CD4-positive, alpha-beta memory T cell (primary cell): Measurements from ENCODE around the gene PRKCQ. TPM values are rescaled to one million over a fixed set of nuclear protein-coding genes. Genes with fewer than 3 reads are reported as not detected.
A peak's percentile ranks its signal among the peaks of the same experiment; 100 is the strongest.

Experiments
- CTCF ChIA-PET: fragments of 350-600 bp; sonication (Branson Sonifier 250); formaldehyde crosslinking; loops from one replicate; lab custom pipeline; 2021; ENCODE audit warnings: inconsistent platforms; ENCODE audit not compliant: partially characterized antibody; lab: Charles Lee
- POLR2A ChIA-PET: fragments of 350-600 bp; sonication (Branson Sonifier 250); formaldehyde crosslinking; loops from one replicate; lab custom pipeline; 2021; ENCODE audit not compliant: partially characterized antibody; lab: Charles Lee
- DNase-seq, 5 donors: peaks; one replicate each; pipeline versions ENCODE4 v3.0.0 to v3.0.0-alpha.2; 2020 to 2022; ENCODE audit warnings: mixed read lengths in 1 of 5
- H3K27ac ChIP-seq: one replicate; pipeline ENCODE4 v1.7.0; 2013; ENCODE audit warnings: low read depth, low read length
- H3K27me3 ChIP-seq: 2 replicates; pipeline ENCODE4 v1.7.0; 2013; ENCODE audit warnings: mild to moderate bottlenecking, low read length, moderate library complexity; ENCODE audit not compliant: insufficient read depth
- H3K36me3 ChIP-seq: 2 replicates; pipeline ENCODE4 v1.7.0; 2013; ENCODE audit warnings: mild to moderate bottlenecking, low read length, moderate library complexity; ENCODE audit not compliant: insufficient read depth
- H3K4me1 ChIP-seq: 2 replicates; pipeline ENCODE4 v1.7.0; 2013; ENCODE audit warnings: mild to moderate bottlenecking, low read length, moderate library complexity; ENCODE audit not compliant: insufficient read depth
- H3K4me3 ChIP-seq, 2 donors: one replicate each; pipeline ENCODE4 v1.7.0; 2013; ENCODE audit warnings: low read length in 2 of 2, mild to moderate bottlenecking in 1 of 2
- H3K9me3 ChIP-seq, 2 donors: one replicate each; pipeline ENCODE4 v1.7.0; 2013; ENCODE audit warnings: low read length in 2 of 2, control low read depth in 1 of 2; ENCODE audit not compliant: control insufficient read depth in 1 of 2
- H3K27ac Mint-ChIP-seq, 7 donors: one replicate each; pipeline ENCODE4 v1.8.0; 2020 to 2021; ENCODE audit warnings: mixed read lengths in 7 of 7, mild to moderate bottlenecking in 6 of 7, inconsistent platforms in 3 of 7, moderate library complexity in 3 of 7
- H3K27me3 Mint-ChIP-seq, 2 donors: one replicate each; pipeline ENCODE4 v1.8.0; 2020 to 2021; ENCODE audit warnings: mixed read lengths in 2 of 2
- H3K36me3 Mint-ChIP-seq, 2 donors: one replicate each; pipeline ENCODE4 v1.8.0; 2020 to 2021; ENCODE audit warnings: mixed read lengths in 2 of 2, inconsistent platforms in 1 of 2, mild to moderate bottlenecking in 1 of 2
- H3K4me1 Mint-ChIP-seq, 4 donors: one replicate each; pipeline ENCODE4 v1.8.0; 2020 to 2021; ENCODE audit warnings: mixed read lengths in 4 of 4, mild to moderate bottlenecking in 1 of 4
- H3K4me3 Mint-ChIP-seq, 8 donors: one replicate each; pipeline ENCODE4 v1.8.0; 2020 to 2021; ENCODE audit warnings: mixed read lengths in 8 of 8, mild to moderate bottlenecking in 7 of 8, moderate library complexity in 6 of 8, inconsistent platforms in 3 of 8
- H3K9me3 Mint-ChIP-seq, 8 donors: one replicate each; pipeline ENCODE4 v1.8.0; 2020 to 2021; ENCODE audit warnings: mixed read lengths in 8 of 8, mild to moderate bottlenecking in 5 of 8, inconsistent platforms in 3 of 8, moderate library complexity in 1 of 8
- intact Hi-C: fragments of 100-400 bp; cut with micrococcal nuclease; formaldehyde crosslinking; loops from one replicate; pipeline ENCODE4 v1.15.1; 2023
- polyA plus RNA-seq, 2 donors: library from polyadenylated mRNA; unstranded; fragments of 300-500 nt; fragmentation: Illumina TruSeq; gene quantifications; one replicate each; pipeline ENCODE4 v1.2.3, GENCODE V29; 2021
- total RNA-seq, 2 experiments: library from RNA; stranded (reverse); gene quantifications; one replicate each; pipeline ENCODE4 v1.2.3, GENCODE V29; 2021

PRKCQ gene
- total and polyA plus RNA-seq, 4 experiments from 2014 or later = 45.0 to 77.1 (median 71.0) TPM

DNA sequence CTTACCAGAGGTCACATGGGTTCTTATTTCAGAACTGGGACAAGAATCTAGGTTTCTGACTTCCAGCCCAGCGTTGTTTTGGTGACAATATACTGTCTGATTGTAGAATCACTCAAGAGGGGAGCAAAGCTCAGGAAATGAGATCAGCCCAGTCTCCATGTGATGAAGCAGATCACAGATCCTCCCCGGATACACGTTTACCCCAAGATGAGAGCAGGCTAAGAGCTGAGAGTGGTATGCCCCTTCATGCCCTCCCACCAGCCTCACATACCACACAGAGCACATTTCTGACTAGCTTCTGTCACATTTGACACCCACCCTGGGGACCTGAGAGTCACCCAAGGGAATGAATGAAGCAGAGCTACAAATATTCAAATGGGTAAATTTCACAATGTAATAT is 27.1 kb upstream of the PRKCQ start:
- Histone ChIP-seq H3K36me3 (peaks cover 10% of the 10 kb centered on the region), H3K4me1 (peaks cover 47% of the 10 kb centered on the region), H3K4me3 (no peak overlapping the region), H3K27me3 (no peaks in the 10 kb centered on the region), H3K9me3 (no peaks in the 10 kb centered on the region), H3K27ac (peak overlapping the region; percentile 43)
- Mint-ChIP-seq H3K4me3 (peak overlapping the region in 7 of 8 donors; percentile 38 to 75 (median 59)), H3K27me3 (no peaks in the 10 kb centered on the region), H3K9me3 (peaks cover 0 to 5% (median 2%) of the 10 kb centered on the region in 8 donors), H3K36me3 (peaks cover 55 to 61% of the 10 kb centered on the region in 2 donors), H3K27ac (peak overlapping the region; percentile 73 to 97 (median 93)), H3K4me1 (peaks cover 37 to 74% (median 53%) of the 10 kb centered on the region in 4 donors)
- ChIA-PET POLR2A (interaction anchor here (0.8 to 6.3 kb wide), 12 partner anchors 11 to 164 kb away, joined by 3 to 37 read pairs (median 6); partner anchors contain the start of gene PRKCQ), CTCF (interaction anchor here (0.9 to 1.8 kb wide), 12 partner anchors 11 to 192 kb away, joined by 3 to 8 read pairs (median 4); partner anchors contain the start of gene PRKCQ)
- DNase-seq = peak; percentile 50 to 78 (median 71)
- intact Hi-C loops = no loop called here

DNA sequence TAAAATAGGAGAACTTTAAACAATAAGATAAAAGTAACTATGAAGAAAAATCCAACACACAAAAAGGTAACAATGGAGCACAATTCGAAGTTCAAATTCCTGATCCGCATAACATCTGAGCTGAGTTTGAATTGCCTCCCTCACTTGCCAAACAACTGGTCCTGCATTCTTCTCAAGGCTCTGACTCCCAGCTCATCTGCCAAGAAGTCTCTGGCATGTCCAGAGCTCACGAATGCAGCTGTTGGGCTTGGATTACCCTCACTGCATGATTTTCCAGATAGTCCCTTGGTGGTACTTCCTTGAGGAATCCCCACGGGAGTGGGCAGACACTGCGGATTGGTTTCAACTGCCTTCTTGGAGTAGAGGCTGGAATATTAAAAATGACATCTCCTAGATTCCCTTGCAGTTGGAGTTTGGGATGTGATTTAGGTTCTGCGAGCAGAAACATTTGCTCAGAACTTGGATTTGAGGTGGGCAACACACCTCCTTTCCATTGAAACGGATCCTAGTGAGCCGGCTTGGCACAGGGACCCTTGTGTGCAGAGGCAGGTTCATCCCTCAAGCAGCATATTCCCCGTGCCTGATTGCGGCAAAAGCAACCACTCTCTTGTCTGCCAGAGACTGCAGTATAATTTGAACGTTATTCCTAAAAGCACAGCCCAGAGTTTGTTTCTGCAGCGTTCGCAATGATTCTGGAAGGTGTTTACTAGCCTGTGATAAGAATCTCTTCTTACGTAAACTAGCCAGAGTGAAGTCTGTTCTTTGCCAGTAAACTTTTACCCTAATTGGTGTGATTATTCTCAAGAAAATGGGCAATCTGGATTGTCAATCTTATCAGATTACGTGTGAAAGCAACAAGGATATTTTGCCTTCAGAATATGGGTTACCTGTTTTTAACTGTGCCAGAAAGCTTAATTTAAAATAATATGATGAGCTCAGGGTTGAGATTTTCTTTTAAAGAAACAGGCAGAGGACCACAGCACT is 23.4 kb upstream of the PRKCQ start:
- Histone ChIP-seq H3K27ac (no peak overlapping the region), H3K36me3 (peaks cover 4% of the 10 kb centered on the region), H3K9me3 (no peaks in the 10 kb centered on the region), H3K4me1 (peaks cover 62% of the 10 kb centered on the region), H3K4me3 (no peak overlapping the region), H3K27me3 (no peaks in the 10 kb centered on the region)
- ChIA-PET POLR2A (interaction anchor here (0.6 to 17.1 kb wide), 6 partner anchors 12 to 130 kb away, joined by 3 to 355 read pairs (median 7); partner anchors contain the start of gene PRKCQ), CTCF (interaction anchor here (1.0 to 5.6 kb wide), 11 partner anchors 10 to 159 kb away, joined by 3 to 106 read pairs (median 4); partner anchors contain the start of gene PRKCQ)
- no peaks in the 10 kb centered on the region for H3K27me3 Mint-ChIP-seq
- H3K4me1 Mint-ChIP-seq = peaks cover 48 to 76% (median 64%) of the 10 kb centered on the region in 4 donors
- peaks cover 50 to 55% of the 10 kb centered on the region in 2 donors for H3K36me3 Mint-ChIP-seq
- intact Hi-C loops = no loop called here
- H3K27ac Mint-ChIP-seq = peak overlapping the region in 4 of 7 donors; percentile 24 to 82 (median 47)
- no peak for DNase-seq
- H3K4me3 Mint-ChIP-seq = no peak overlapping the region
- peaks cover 0 to 4% (median 2%) of the 10 kb centered on the region in 8 donors for H3K9me3 Mint-ChIP-seq

DNA sequence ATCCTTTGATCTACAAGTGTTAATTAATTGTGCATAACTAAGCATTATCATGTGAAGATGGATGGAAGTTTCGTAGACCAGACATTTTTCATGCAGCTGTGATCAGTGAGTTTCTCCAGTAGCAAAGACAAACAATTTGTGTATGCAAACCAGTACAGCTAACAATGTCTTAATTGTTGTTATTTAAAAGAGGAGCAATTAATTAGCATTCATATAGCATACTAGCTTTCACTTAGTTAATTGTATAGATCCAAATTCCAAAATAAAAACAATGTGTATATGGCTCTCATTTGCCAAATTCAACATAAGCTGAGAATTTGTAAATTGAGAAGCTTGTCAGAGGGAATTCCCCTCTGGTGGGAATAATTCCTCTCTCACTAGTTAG is 22.6 kb upstream of the PRKCQ start:
- Histone ChIP-seq H3K4me1 (peaks cover 68% of the 10 kb centered on the region), H3K36me3 (no peaks in the 10 kb centered on the region), H3K9me3 (no peaks in the 10 kb centered on the region), H3K27ac (no peak overlapping the region), H3K4me3 (no peak overlapping the region), H3K27me3 (no peaks in the 10 kb centered on the region)
- H3K27ac Mint-ChIP-seq = peak overlapping the region in 2 of 7 donors; percentile 38 to 85
- intact Hi-C loops = no loop called here
- H3K36me3 Mint-ChIP-seq = peaks cover 49 to 54% of the 10 kb centered on the region in 2 donors
- POLR2A ChIA-PET = interaction anchor here (0.6 to 17.1 kb wide), 7 partner anchors 12 to 129 kb away, joined by 3 to 355 read pairs (median 4); partner anchors contain the start of gene PRKCQ
- CTCF ChIA-PET = interaction anchor here (1.0 to 5.6 kb wide), 8 partner anchors 9 to 158 kb away, joined by 3 to 106 read pairs (median 6); partner anchors contain the start of gene PRKCQ
- peaks cover 53 to 82% (median 66%) of the 10 kb centered on the region in 4 donors for H3K4me1 Mint-ChIP-seq
- H3K4me3 Mint-ChIP-seq = no peak overlapping the region
- peaks cover 0 to 3% (median 0%) of the 10 kb centered on the region in 8 donors for H3K9me3 Mint-ChIP-seq
- DNase-seq = no peak
- no peaks in the 10 kb centered on the region for H3K27me3 Mint-ChIP-seq

DNA sequence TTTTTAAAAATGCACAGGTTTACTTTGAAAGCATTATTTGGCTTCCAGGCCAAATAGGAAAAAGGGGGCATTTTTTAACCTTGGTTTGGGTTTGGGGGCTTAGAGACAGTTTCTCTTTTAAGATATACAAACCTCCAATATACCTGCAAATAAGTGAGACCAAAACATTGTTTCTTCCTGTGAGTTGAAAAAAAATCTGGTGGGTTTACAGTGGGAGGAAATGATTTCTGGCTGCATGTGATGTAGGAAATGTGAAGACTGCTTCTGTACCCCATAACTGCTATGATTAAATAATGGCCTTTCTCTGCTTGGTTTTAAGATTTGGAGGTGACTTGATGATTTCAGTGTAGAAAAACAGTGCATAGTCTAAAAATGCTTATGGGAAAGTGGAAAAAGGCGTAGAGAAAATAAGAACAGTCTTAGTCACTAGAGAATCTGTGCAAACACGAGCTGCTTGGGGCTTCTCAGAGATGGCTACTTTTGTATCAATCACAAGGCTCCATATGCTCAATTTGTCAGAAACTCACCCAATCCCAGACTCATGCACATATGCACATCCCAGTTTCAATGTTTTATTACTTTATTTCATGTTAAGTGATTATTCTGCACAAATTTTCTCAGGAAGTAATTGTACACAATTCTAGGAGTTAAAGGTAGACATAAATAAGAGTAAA is 22.1 kb upstream of the PRKCQ start:
- Histone ChIP-seq H3K4me1 (peaks cover 67% of the 10 kb centered on the region), H3K27me3 (no peaks in the 10 kb centered on the region), H3K4me3 (no peak overlapping the region), H3K36me3 (no peaks in the 10 kb centered on the region), H3K27ac (no peak overlapping the region), H3K9me3 (no peaks in the 10 kb centered on the region)
- no peak for DNase-seq
- ChIA-PET POLR2A (interaction anchor here (0.6 to 17.1 kb wide), 10 partner anchors 11 to 192 kb away, joined by 3 to 355 read pairs (median 6); partner anchors contain the start of gene PRKCQ), CTCF (interaction anchor here (0.7 to 5.6 kb wide), 25 partner anchors 9 to 157 kb away, joined by 3 to 106 read pairs (median 5); partner anchors contain the start of gene PRKCQ)
- H3K36me3 Mint-ChIP-seq = peaks cover 48 to 54% of the 10 kb centered on the region in 2 donors
- no peaks in the 10 kb centered on the region for H3K27me3 Mint-ChIP-seq
- H3K4me1 Mint-ChIP-seq = peaks cover 51 to 82% (median 66%) of the 10 kb centered on the region in 4 donors
- peak overlapping the region in 6 of 8 donors; percentile 19 to 69 (median 58) for H3K4me3 Mint-ChIP-seq
- peaks cover 0 to 1% (median 0%) of the 10 kb centered on the region in 8 donors for H3K9me3 Mint-ChIP-seq
- H3K27ac Mint-ChIP-seq = peak overlapping the region in 6 of 7 donors; percentile 29 to 85 (median 62)
- intact Hi-C loops = no loop called here

DNA sequence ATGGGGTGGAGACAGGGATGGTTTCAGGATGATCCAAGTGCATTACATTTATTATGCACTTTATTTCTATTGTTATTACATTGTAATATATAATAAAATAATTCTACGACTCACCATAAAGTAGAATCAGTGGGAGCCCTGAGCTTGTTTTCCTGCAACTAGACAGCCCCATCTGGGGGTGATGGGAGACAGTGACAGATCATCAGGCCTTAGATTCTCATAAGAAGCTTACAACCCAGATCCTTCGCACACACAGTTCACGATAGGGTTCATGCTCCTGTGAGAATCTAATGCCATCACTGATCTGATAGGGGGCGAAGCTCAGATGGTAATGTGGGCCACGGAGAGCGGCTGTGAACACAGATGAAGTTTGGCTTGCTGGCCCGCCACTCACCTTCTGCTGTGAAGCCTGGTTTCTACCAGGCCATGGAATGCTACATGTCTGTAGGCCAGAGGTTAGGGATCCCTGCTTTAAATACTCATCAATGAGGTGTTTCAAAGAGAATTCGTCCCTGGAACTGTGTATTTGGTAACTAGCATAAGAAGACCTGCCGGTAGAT is 21.2 kb upstream of the PRKCQ start:
- Mint-ChIP-seq H3K27ac (peak overlapping the region; percentile 63 to 92 (median 85)), H3K27me3 (no peaks in the 10 kb centered on the region), H3K9me3 (peaks cover 0 to 1% (median 0%) of the 10 kb centered on the region in 8 donors), H3K4me3 (peak overlapping the region in 7 of 8 donors; percentile 38 to 85 (median 77)), H3K36me3 (peaks cover 43 to 55% of the 10 kb centered on the region in 2 donors), H3K4me1 (peaks cover 46 to 81% (median 63%) of the 10 kb centered on the region in 4 donors)
- Histone ChIP-seq H3K27me3 (no peaks in the 10 kb centered on the region), H3K9me3 (no peaks in the 10 kb centered on the region), H3K4me3 (no peak overlapping the region), H3K36me3 (no peaks in the 10 kb centered on the region), H3K4me1 (peaks cover 67% of the 10 kb centered on the region), H3K27ac (no peak overlapping the region)
- ChIA-PET CTCF (interaction anchor here (0.7 to 5.6 kb wide), 27 partner anchors 8 to 156 kb away, joined by 3 to 106 read pairs (median 5); partner anchors contain the start of gene PRKCQ), POLR2A (interaction anchor here (0.9 to 17.1 kb wide), 10 partner anchors 10 to 191 kb away, joined by 3 to 355 read pairs (median 6); partner anchors contain the start of gene PRKCQ)
- intact Hi-C loops = loop anchor here (1.0 to 2.0 kb wide), 4 partner anchors 84 to 185 kb away; no protein-coding TSS in a partner anchor
- DNase-seq = peak; percentile 47 to 55 (median 53)
